HepG2 (cell line): Measurements from ENCODE around the gene RPAP3. TPM values are rescaled to one million over a fixed set of nuclear protein-coding genes. Genes with fewer than 3 reads are reported as not detected.
"Not testable (repeated sequence)": the region's sequence is repeated elsewhere in the genome, so short reads cannot be mapped to it uniquely, and the experiment has no call there.

Experiments used
- ATAC-seq: fragments of 200-7000 bp; cut with Tn5 transposase; 3 replicates; pipeline ENCODE4 v1.9.1; 2020; ENCODE audit warnings: mild to moderate bottlenecking, moderate library complexity
- BruUV-seq: library from RNA; stranded (reverse); fragments of 400-500 nt; replicated peaks from 2 replicates; lab custom pipeline; 2021; lab: Mats Ljungman, UMichigan
- CTCF ChIA-PET: fragments of 300-600 bp; formaldehyde crosslinking; extraction: SDS; loops from one replicate; lab custom pipeline; 2021; ENCODE audit warnings: low total read pairs, inconsistent platforms, low intra/inter-chr PET ratio; lab: Yijun Ruan, JAX
- POLR2A ChIA-PET: fragments of 350-600 bp; sonication (Branson Sonifier 250); formaldehyde crosslinking; loops from one replicate; lab custom pipeline; 2020; ENCODE audit warnings: antibody characterized with exemption, inconsistent platforms; lab: Yijun Ruan, JAX
- DNase-seq: peaks from one replicate; pipeline ENCODE4 v3.0.0-alpha.2; 2015; ENCODE audit warnings: low spot score
- FAIRE-seq: peaks from 3 replicates; lab custom pipeline; 2011; peaks lifted over from hg19 to GRCh38; lab: Jason Lieb, UNC
- H2AFZ ChIP-seq: one replicate; pipeline ENCODE4 v1.6.1; 2011; ENCODE audit warnings: low read length, inconsistent platforms
- H3K27ac ChIP-seq: fragments of 300-600 bp; 3 replicates; pipeline ENCODE4 v1.8.0; 2011; ENCODE audit warnings: mixed run types, mild to moderate bottlenecking, mixed read lengths, low read length, inconsistent platforms; ENCODE audit not compliant: insufficient read depth; ENCODE audit errors: extremely low read length
- H3K27me3 ChIP-seq, 2 experiments: fragments of 200-600 bp in 1 of 2; 2 replicates in 1 of 2; 3 replicates in 1 of 2; pipeline versions ENCODE4 v1.6.0 to v1.8.0; 2011; ENCODE audit warnings: low read length in 2 of 2, mild to moderate bottlenecking in 2 of 2, moderate library complexity in 2 of 2, inconsistent platforms in 1 of 2; ENCODE audit not compliant: insufficient read depth in 2 of 2, control insufficient read depth in 1 of 2
- H3K36me3 ChIP-seq, 2 experiments: fragments of 200-600 bp in 1 of 2; replicated peaks in 1 of 2; 2 replicates in 1 of 2; 3 replicates in 1 of 2; pipeline versions ENCODE4 v1.5.1 to v1.8.0; 2011; ENCODE audit warnings: low read length in 2 of 2, inconsistent platforms in 1 of 2; ENCODE audit not compliant: insufficient read depth in 2 of 2, control insufficient read depth in 1 of 2
- H3K4me1 ChIP-seq: 2 replicates; pipeline ENCODE4 v1.5.1; 2012; ENCODE audit warnings: low read length, inconsistent platforms; ENCODE audit not compliant: insufficient read depth
- H3K4me2 ChIP-seq: 2 replicates; pipeline ENCODE4 v1.6.0; 2011; ENCODE audit warnings: low read depth, low read length, inconsistent platforms
- H3K4me3 ChIP-seq, 3 experiments: fragments of 200-600 bp in 1 of 3; sonication (generic), shearing (Covaris generic) in 1 of 3; replicated peaks in 1 of 3; 2 replicates each; pipeline ENCODE4 v1.5.1; 2011 to 2016; ENCODE audit warnings: low read length in 3 of 3, inconsistent platforms in 2 of 3, low read depth in 2 of 3, mild to moderate bottlenecking in 2 of 3, control low read depth in 1 of 3, mixed read lengths in 1 of 3; ENCODE audit not compliant: insufficient read depth in 1 of 3
- H3K79me2 ChIP-seq: one replicate; pipeline ENCODE4 v1.6.1; 2011; ENCODE audit warnings: low read length, inconsistent platforms; ENCODE audit not compliant: insufficient read depth
- H3K9ac ChIP-seq: 2 replicates; pipeline ENCODE4 v1.6.0; 2011; ENCODE audit warnings: mild to moderate bottlenecking, low read depth, low read length, inconsistent platforms; ENCODE audit not compliant: insufficient read depth
- H3K9me3 ChIP-seq: 2 replicates; pipeline ENCODE4 v1.5.1; 2012; ENCODE audit warnings: mild to moderate bottlenecking, low read length
- H4K20me1 ChIP-seq: 2 replicates; pipeline ENCODE4 v1.6.0; 2011; ENCODE audit warnings: inconsistent platforms, mild to moderate bottlenecking, low read length, moderate library complexity; ENCODE audit not compliant: insufficient read depth
- CBX5 ChIP-seq: sonication (generic); formaldehyde crosslinking; IDR thresholded peaks from 2 replicates; pipeline ENCODE4 v1.4.0; 2020; ENCODE audit warnings: missing genetic modification reagents, borderline replicate concordance
- EP300 ChIP-seq, 3 experiments: sonication (generic) in 1 of 3; formaldehyde crosslinking in 1 of 3; IDR thresholded peaks; 2 replicates each; pipeline versions ENCODE4 v1.5.1 to v1.6.1; 2011 to 2020; ENCODE audit warnings: low read depth in 2 of 3, low read length in 2 of 3, borderline replicate concordance in 1 of 3, improper control_type of control experiment in 1 of 3, mild to moderate bottlenecking in 1 of 3, missing genetic modification reagents in 1 of 3, moderate library complexity in 1 of 3
- MEIS1 ChIP-seq: sonication (generic); formaldehyde crosslinking; IDR thresholded peaks from 2 replicates; pipeline ENCODE4 v1.9.0; 2021; ENCODE audit warnings: mild to moderate bottlenecking, missing genetic modification reagents, moderate library complexity, borderline replicate concordance
- NR2F1 ChIP-seq, 2 experiments: fragments of 450-650 bp in 1 of 2; formaldehyde crosslinking in 1 of 2; IDR thresholded peaks; 2 replicates each; pipeline versions ENCODE4 v1.5.0 to v1.6.1; 2016 to 2020; ENCODE audit warnings: mild to moderate bottlenecking in 1 of 2, missing compliant biosample characterization in 1 of 2, missing genetic modification reagents in 1 of 2, moderate library complexity in 1 of 2
- PAX8 ChIP-seq: sonication (generic); formaldehyde crosslinking; IDR thresholded peaks from 2 replicates; pipeline ENCODE4 v1.8.0; 2022; ENCODE audit warnings: mild to moderate bottlenecking, missing genetic modification reagents, borderline replicate concordance
- ZNF567 ChIP-seq: sonication (generic); formaldehyde crosslinking; IDR thresholded peaks from 2 replicates; pipeline ENCODE4 v1.8.1; 2023; ENCODE audit warnings: mild to moderate bottlenecking, missing genetic modification reagents, borderline replicate concordance
- ZNF572 ChIP-seq: sonication (generic); formaldehyde crosslinking; IDR thresholded peaks from 2 replicates; pipeline ENCODE4 v1.5.1; 2020; ENCODE audit warnings: mild to moderate bottlenecking, missing genetic modification reagents
- ZNF629 ChIP-seq: sonication (generic); formaldehyde crosslinking; conservative IDR thresholded peaks from 2 replicates; pipeline ENCODE4 v1.5.0; 2020; ENCODE audit warnings: missing genetic modification reagents
- WGBS: methylation state at CpG from one replicate; pipeline ENCODE4 v1.1.6; 2017; ENCODE audit warnings: low lambda C conversion rate; 5-methylcytosine and 5-hydroxymethylcytosine counted together
- in situ Hi-C: cut with HindIII; loops from 2 replicates; pipeline ENCODE4 v1.10.0; 2017; ENCODE audit warnings: low pct_unique_long_range_greater_than_20kb; ENCODE audit not compliant: extremely low pct_ligation_motif_present
- intact Hi-C: fragments of 100-400 bp; cut with micrococcal nuclease; formaldehyde crosslinking; loops from one replicate; pipeline ENCODE4 v1.10.0; 2022; ENCODE audit not compliant: unreplicated experiment
- polyA plus RNA-seq, 8 experiments: library from polyadenylated mRNA; depleted of rRNA in 3 of 8; stranded (reverse) in 7 of 8; unstranded in 1 of 8; fragments of >200 nt; fragmentation: Illumina TruSeq in 4 of 8; extraction: Trizol in 4 of 8; gene quantifications; 2 replicates each; pipeline versions ENCODE4 v1.2.1 to v1.2.3, GENCODE V29; 2011 to 2016; ENCODE audit warnings: low read depth in 4 of 8, missing spikeins in 1 of 8, mixed read lengths in 1 of 8; ENCODE audit not compliant: insufficient read depth in 1 of 8
- total RNA-seq, 5 experiments: library from RNA; depleted of rRNA; stranded (reverse); fragments of >200 nt; fragmentation: Illumina TruSeq; extraction: Trizol; gene quantifications; 2 replicates each; pipeline ENCODE4 v1.2.3, GENCODE V29; 2016; ENCODE audit warnings: low read depth in 1 of 5
- TF ChIP-seq, protein P1 (sequence below): sonication (generic); formaldehyde crosslinking; IDR thresholded peaks from 2 replicates; pipeline ENCODE4 v1.5.0; 2020; ENCODE audit warnings: mild to moderate bottlenecking, missing genetic modification reagents
- TF ChIP-seq, protein P2 (sequence below): sonication (generic); formaldehyde crosslinking; IDR thresholded peaks from 2 replicates; pipeline ENCODE4 v1.4.0; 2020; ENCODE audit warnings: mild to moderate bottlenecking, low read depth, missing genetic modification reagents

Gene RPAP3
- total and polyA plus RNA-seq, 2 of the 13 experiments (the other 11 are each of a cell fraction or from before 2014, with no cell fraction given), result 8.8 to 32.8 TPM

DNA sequence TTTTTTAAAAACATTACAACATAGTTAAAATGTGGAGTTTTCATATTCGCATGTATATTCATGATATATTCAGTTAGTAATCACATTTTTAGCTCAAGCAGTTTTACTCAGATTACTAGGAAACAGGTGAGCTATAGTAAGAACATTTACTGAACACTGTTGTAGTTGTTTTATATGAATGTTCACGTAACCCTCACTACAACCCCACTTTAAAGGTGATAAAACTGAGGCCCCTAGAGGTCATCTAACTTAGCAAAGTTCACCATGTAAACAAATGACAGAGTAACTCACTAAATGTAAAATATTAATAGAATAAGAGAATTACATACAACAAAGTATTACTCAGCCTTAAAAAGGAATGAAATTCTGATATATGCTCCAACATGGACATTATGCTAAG is 26.0 kb downstream of the RPAP3 start:
- Histone ChIP-seq H3K79me2 (no peaks in the 10 kb centered on the region), H3K4me3 (no peak overlapping the region), H3K27ac (no peak overlapping the region), H2AFZ (no peak overlapping the region), H3K4me2 (no peak overlapping the region), H3K9ac (no peak overlapping the region), H3K27me3 (no peaks in the 10 kb centered on the region), H3K9me3 (no peaks in the 10 kb centered on the region), H4K20me1 (no peaks in the 10 kb centered on the region), H3K36me3 (peaks cover 0 to 21% of the 10 kb centered on the region in 2 experiments; a peak in 3 of 5 replicates), H3K4me1 (no peaks in the 10 kb centered on the region)
- WGBS, result 98% methylated on average over 2 of the region's 2 CpGs
- DNase-seq, result no peak
- in situ Hi-C loops, result no loop called here
- no peak for FAIRE-seq
- BruUV-seq, result no TSS peak
- ChIA-PET CTCF (no interaction called here), POLR2A (no interaction called here)
- TF ChIP-seq ZNF572 (CRISPR knock-in tag) (no peak), ZNF629 (CRISPR knock-in tag) (0 out of 2 replicates have a peak, but pooled peaks have one; percentile 50)
- intact Hi-C loops, result no loop called here
- ATAC-seq, result no peak

DNA sequence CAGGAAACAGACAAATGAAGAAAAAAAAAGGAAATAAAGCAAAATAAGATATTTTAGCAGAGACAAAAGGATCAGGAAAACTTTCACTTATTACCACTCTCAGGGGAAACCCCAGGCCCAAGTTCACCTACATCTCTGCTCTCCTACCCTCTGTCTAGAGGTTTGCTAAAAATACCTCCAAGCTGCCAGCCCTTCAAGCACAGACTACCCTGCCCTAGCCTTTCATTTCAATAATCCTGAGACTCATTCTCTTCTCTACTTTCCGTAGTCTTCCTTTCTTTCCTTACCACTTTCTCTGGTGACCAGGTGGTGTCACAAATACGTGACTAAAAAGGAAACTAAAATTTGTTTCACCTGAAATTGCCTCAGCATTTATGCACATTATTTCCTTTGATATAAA is 33.8 kb downstream of the RPAP3 start:
- ChIA-PET POLR2A (no interaction called here), CTCF (no interaction called here)
- BruUV-seq, result no TSS peak
- no peaks in the 10 kb centered on the region for H3K79me2 ChIP-seq
- H3K9ac ChIP-seq, result no peak overlapping the region
- 97% methylated on average over 2 of the region's 2 CpGs for WGBS
- no peaks in the 10 kb centered on the region for H4K20me1 ChIP-seq
- in situ Hi-C loops, result no loop called here
- H3K27ac ChIP-seq, result no peak overlapping the region
- no peak for ATAC-seq
- no peak overlapping the region for H3K4me2 ChIP-seq
- peaks cover 1 to 23% of the 10 kb centered on the region in 2 experiments; a peak in 2 of 5 replicates for H3K36me3 ChIP-seq
- H3K4me1 ChIP-seq, result no peaks in the 10 kb centered on the region
- no peak for FAIRE-seq
- H2AFZ ChIP-seq, result no peak overlapping the region
- no peaks in the 10 kb centered on the region for H3K27me3 ChIP-seq
- TF ChIP-seq ZNF567 (no peak), CBX5 (no peak), PAX8 (CRISPR knock-in tag) (no peak), NR2F1 (CRISPR knock-in tag; IDR thresholded peaks at IDR 0.05) (no peak), EP300 (IDR thresholded peaks at IDR 0.05; ENCODE audit: low read depth in 2 of 2, low read length in 2 of 2) (no peak), EP300 (CRISPR knock-in tag; IDR thresholded peaks at IDR 0.05; ENCODE audit: borderline replicate concordance) (no peak), MEIS1 (no peak)
- TF ChIP-seq, protein P1, sequence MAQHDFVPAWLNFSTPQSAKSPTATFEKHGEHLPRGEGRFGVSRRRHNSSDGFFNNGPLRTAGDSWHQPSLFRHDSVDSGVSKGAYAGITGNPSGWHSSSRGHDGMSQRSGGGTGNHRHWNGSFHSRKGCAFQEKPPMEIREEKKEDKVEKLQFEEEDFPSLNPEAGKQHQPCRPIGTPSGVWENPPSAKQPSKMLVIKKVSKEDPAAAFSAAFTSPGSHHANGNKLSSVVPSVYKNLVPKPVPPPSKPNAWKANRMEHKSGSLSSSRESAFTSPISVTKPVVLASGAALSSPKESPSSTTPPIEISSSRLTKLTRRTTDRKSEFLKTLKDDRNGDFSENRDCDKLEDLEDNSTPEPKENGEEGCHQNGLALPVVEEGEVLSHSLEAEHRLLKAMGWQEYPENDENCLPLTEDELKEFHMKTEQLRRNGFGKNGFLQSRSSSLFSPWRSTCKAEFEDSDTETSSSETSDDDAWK (CRISPR knock-in tag), result no peak
- TF ChIP-seq, protein P2, sequence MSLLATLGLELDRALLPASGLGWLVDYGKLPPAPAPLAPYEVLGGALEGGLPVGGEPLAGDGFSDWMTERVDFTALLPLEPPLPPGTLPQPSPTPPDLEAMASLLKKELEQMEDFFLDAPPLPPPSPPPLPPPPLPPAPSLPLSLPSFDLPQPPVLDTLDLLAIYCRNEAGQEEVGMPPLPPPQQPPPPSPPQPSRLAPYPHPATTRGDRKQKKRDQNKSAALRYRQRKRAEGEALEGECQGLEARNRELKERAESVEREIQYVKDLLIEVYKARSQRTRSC (CRISPR knock-in tag), result no peak
- H3K9me3 ChIP-seq, result no peaks in the 10 kb centered on the region
- H3K4me3 ChIP-seq, result no peak overlapping the region
- intact Hi-C loops, result no loop called here
- DNase-seq, result no peak

DNA sequence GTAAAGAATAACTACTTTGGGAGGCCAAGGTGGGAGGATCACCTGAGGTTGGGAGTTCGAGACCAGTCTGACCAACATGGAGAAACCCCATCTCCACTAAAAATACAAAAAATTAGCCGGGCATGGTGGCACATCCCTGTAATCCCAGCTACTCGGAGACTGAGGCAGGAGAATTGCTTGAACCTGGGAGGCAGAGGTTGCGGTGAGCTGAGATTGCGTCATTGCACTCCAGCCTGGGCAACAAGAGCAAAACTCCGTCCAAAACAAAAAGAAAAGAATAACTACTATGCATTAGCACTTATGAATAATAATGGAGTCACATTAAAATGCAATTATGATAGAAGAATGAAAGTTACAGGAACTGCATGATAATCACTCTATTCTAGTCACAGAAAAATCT is 37.9 kb downstream of the RPAP3 start:
- H3K36me3 ChIP-seq, result peaks cover 7 to 44% of the 10 kb centered on the region in 2 experiments; a peak in 4 of 5 replicates
- FAIRE-seq, intact Hi-C loops, H3K9me3 ChIP-seq, H3K4me2 ChIP-seq, ATAC-seq, H3K79me2 ChIP-seq, H3K27me3 ChIP-seq, H3K4me1 ChIP-seq, H3K27ac ChIP-seq, BruUV-seq, POLR2A ChIA-PET, H2AFZ ChIP-seq, DNase-seq, CTCF ChIA-PET, in situ Hi-C loops, H3K4me3 ChIP-seq, H3K9ac ChIP-seq, H4K20me1 ChIP-seq: not testable (repeated sequence)
- 96% methylated on average over 6 of the region's 6 CpGs for WGBS
